Measurements from ENCODE around the gene MSANTD7. TPM values are rescaled to one million over a fixed set of nuclear protein-coding genes. Genes with fewer than 3 reads are reported as not detected.
A peak's percentile ranks its signal among the peaks of the same experiment; 100 is the strongest.

The MSANTD7 gene
- total RNA-seq, 1 experiment from 2014 or later = 21.6 TPM

DNA sequence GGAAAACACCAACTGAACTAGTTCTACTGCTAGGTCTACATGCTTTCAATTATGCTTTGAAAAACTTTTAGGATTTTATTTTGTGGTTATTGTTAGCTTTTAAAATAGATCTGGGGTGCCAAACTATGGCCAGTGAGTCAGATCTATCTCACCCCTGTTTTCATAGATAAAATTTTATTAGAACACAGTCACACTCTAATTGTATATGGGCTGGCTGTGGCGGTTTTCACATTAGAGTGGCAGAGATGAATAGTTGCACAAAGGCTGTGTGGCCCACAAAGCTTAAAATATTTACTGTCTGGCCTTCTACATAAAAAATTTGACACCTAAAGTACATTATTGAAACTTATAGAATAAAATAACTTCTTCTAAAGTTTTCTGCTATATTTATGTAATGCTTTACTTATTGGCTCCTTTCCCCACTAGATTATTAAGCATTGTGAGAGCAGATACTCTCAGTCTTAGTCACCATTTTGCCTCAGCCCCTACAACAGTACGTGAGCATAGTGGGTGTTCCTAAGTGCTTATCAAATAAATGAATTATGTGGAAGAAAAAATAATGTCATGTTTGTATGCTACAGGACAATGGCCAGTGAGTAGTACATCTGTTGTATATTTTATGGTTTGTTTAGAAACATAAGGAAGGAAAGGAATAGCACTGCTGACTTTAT is 35.1 kb downstream of the MSANTD7 start:
- DNase-seq (ENCODE audit: low read depth, low spot score) = no peak
- in situ Hi-C loops (cut with HindIII; ENCODE audit: low pct_unique_long_range_greater_than_20kb, low sequenced_read_pairs) = no loop called here

DNA sequence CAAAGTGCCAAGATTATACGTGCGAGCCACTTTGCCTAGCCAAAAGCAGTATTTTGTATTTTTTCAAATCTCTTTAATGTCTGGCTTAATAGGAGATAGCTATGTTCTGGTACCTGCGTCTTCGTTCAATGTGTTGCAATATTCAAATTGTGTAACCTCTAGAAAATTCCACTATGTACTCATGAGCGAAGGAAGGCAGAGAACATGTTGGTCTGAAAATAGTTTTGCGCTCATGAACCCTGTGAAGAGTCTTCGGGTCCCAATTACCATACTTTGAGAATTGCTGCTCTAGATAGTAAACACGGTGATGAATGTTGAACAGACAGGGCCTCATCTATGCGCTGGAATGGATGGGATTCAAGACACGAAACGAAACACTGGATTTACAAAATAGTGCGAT is 37.8 kb downstream of the MSANTD7 start:
- DNase-seq (ENCODE audit: low read depth, low spot score) = no peak
- in situ Hi-C loops (cut with HindIII; ENCODE audit: low pct_unique_long_range_greater_than_20kb, low sequenced_read_pairs) = no loop called here

DNA sequence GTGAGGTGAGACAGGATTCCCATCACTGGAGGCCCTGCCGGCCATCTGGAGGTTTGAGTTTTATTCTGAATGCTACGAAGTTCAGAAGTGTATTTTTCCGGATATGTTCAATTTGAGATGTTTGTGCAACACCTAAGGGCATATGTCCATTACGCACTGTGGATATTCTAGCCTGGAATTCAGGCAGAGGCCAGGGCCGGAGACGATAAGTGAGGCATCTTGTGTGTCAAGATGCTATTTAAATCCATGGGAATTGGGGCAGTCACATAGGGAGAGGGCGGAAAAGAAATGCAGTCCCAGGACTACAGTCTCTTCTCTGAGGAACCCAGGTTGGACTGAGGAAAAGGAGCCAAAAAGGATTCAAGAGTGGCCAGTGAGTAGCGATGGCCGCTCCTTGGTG is 38.7 kb downstream of the MSANTD7 start:
- in situ Hi-C loops (cut with HindIII; ENCODE audit: low pct_unique_long_range_greater_than_20kb, low sequenced_read_pairs) = no loop called here
- no peak for DNase-seq (ENCODE audit: low read depth, low spot score)

DNA sequence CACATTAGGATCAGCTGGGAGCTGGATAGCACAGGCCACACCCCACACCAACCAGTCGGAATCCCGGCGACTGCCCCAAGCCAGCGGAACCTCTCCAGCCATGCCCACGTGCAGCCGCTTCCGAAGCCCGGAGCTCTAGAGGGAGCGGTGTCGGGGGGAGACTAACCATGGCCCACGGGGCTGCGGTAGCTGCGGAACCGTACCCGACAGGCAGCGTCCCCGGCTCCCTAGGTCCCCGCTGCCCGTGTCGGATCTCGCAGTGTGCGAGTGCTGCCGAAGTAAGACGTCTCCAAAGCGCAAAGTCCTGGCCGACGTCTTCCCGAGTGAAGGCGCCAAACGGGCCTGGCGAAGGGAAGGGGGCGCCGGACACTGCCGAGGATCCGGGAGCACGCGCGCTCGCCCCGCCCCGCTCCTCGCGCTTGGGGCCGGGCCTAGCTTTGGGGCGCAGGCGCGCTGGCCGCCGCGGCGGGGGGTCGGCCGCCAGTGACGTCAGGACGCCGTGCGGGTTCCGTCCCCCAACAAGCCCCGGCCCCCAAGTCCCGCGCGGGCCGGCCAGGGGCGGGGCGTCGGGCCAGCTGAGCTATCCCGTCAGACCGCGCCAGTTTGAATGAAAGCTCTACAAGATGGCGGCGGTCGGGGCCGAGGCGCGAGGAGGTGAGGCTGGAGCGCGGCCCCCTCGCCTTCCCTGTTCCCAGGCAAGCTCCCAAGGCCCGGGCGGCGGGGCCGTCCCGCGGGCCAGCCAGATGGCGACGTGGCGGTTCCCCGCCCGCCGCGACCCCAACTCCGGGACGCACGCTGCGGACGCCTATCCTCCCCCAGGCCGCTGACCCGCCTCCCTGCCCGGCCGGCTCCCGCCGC is 40.4 kb downstream of the MSANTD7 start, which contains the start of gene SUV39H2:
SUV39H2 (plus strand) TSS at position 601 of the 858 bp plus-strand sequence; CDS start at position 624, 23 bp downstream.
- in situ Hi-C loops (cut with HindIII; ENCODE audit: low pct_unique_long_range_greater_than_20kb, low sequenced_read_pairs) = no loop called here
- peak; percentile 86 for DNase-seq (ENCODE audit: low read depth, low spot score)

DNA sequence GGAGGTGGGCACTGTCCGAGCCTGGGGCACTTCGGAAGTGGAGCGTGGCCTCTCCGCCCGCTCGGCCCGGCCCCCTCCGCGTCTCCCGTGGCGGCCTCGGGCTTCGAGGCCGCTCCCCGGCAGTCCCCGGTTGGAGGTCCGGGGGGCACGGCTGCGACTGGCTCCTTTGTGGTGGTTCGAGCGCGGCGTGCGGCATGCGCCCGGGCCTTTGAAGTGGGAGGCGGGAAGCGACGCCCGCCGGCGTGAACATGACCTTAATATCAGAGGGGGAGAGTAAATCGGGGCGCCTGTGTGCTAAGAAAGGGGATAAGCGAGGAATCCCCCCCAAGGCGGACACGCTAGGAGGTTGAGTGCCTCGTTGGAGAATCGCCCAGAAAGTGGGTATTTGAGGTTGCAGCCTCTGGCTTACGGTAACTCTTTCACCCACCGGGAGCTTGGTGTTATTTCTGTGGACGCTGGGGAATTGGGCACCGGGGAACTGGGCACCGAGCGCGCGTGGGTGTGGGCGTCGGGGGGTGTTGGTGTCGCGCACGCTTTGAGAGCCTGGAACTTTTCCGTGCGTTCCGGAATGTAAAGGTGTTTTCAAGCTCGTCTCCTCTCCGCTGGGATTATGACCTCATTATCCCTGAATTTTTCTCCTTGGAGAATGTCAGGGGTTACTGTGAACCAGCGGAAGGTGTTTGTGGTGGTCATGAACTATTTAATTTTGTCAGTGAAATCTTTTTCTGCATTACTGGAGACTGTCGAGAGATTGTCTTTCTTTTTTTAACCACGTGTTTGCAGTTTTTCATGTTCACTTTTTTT is 41.2 kb downstream of the MSANTD7 start:
- in situ Hi-C loops (cut with HindIII; ENCODE audit: low pct_unique_long_range_greater_than_20kb, low sequenced_read_pairs) = no loop called here
- peak; percentile 2 for DNase-seq (ENCODE audit: low read depth, low spot score)

DNA sequence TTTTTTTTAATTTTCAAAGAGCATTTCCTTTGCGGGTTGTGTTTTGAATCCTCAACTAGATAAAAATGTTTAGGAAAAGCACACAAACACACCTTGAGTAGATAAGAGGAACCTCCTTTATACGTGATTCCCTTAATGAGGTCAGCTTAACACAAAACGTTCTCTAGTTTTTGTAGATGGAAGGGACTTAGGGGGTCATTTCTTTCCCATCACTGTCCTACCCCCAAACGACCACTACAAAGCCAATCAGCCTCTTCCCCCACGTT is 41.8 kb downstream of the MSANTD7 start:
- DNase-seq (ENCODE audit: low read depth, low spot score) = no peak
- in situ Hi-C loops (cut with HindIII; ENCODE audit: low pct_unique_long_range_greater_than_20kb, low sequenced_read_pairs) = no loop called here

DNA sequence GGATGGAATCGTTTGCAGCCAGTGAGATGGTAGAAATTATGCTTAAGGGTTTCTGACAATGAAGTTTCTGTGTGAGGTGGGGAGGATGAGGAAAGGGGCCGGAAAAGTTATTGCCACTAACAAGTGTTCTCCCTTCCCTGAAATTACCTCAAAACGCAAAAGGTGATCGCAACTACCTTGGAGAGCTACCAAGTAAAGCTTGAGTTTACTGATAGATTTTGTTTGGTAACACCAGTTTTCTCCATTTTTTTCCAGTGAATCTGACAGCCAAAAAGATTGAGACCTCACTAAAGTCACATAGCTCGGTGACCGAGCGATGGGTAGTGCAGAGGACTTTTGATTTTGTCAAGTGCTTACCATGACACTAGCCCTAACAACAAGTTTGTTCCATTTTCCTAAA is 42.1 kb downstream of the MSANTD7 start:
- DNase-seq (ENCODE audit: low read depth, low spot score) = peak; percentile 1
- in situ Hi-C loops (cut with HindIII; ENCODE audit: low pct_unique_long_range_greater_than_20kb, low sequenced_read_pairs) = no loop called here

DNA sequence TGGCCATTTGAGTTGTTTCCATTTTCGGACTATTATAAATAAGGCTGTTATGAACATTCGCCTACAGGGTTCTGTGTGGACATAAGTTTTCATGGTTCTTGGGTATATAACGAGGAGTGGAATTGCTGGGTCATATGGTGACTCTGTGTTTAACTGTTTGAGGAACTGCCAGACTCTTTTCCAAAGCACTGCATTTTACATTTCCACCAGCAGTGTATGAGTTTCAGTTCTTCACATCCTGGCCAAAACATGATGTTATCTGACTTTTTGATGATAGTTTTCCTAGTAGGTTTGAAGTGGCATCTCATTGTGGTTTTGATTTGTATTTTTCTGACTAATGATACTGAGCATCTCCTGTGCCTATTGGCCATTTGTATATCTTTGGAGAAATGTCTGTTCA is 46.0 kb downstream of the MSANTD7 start:
- DNase-seq (ENCODE audit: low read depth, low spot score) = no peak
- in situ Hi-C loops (cut with HindIII; ENCODE audit: low pct_unique_long_range_greater_than_20kb, low sequenced_read_pairs) = no loop called here

Other genes with a start within 250 kb of the MSANTD7 start
- 12.6 and 15.8 TPM in 2 replicates for gene FAM107B, start 63.4 kb upstream of the MSANTD7 start, total RNA-seq (2014; rRNA removed; shearing (Covaris generic))
- 0.74 and 1.7 TPM in 2 replicates for gene CDNF, start 269 bp upstream of the MSANTD7 start, total RNA-seq (2014; rRNA removed; shearing (Covaris generic))
- gene HSPA14, start within 50 bp of the MSANTD7 start, total RNA-seq (2014; rRNA removed; shearing (Covaris generic)) = 25.6 and 28.2 TPM in 2 replicates
- 15.1 and 17.4 TPM in 2 replicates for gene SUV39H2, start 40.6 kb downstream of the MSANTD7 start, total RNA-seq (2014; rRNA removed; shearing (Covaris generic))
- 14.0 and 15.8 TPM in 2 replicates for gene DCLRE1C, start 115.8 kb downstream of the MSANTD7 start, total RNA-seq (2014; rRNA removed; shearing (Covaris generic))
- gene MEIG1, start 121.1 kb downstream of the MSANTD7 start, total RNA-seq (2014; rRNA removed; shearing (Covaris generic)) = not detected in 2 replicates
- gene OLAH, start 205.6 kb downstream of the MSANTD7 start, total RNA-seq (2014; rRNA removed; shearing (Covaris generic)) = not detected in 2 replicates